ENCODE results near the gene RBM47. TPM values are rescaled to one million over a fixed set of nuclear protein-coding genes. Genes with fewer than 3 reads are reported as not detected.
"Not testable (repeated sequence)": the region's sequence is repeated elsewhere in the genome, so short reads cannot be mapped to it uniquely, and the experiment has no call there.

Gene RBM47
- total RNA-seq, 1 donor from 2014 or later: 37.8 TPM

DNA sequence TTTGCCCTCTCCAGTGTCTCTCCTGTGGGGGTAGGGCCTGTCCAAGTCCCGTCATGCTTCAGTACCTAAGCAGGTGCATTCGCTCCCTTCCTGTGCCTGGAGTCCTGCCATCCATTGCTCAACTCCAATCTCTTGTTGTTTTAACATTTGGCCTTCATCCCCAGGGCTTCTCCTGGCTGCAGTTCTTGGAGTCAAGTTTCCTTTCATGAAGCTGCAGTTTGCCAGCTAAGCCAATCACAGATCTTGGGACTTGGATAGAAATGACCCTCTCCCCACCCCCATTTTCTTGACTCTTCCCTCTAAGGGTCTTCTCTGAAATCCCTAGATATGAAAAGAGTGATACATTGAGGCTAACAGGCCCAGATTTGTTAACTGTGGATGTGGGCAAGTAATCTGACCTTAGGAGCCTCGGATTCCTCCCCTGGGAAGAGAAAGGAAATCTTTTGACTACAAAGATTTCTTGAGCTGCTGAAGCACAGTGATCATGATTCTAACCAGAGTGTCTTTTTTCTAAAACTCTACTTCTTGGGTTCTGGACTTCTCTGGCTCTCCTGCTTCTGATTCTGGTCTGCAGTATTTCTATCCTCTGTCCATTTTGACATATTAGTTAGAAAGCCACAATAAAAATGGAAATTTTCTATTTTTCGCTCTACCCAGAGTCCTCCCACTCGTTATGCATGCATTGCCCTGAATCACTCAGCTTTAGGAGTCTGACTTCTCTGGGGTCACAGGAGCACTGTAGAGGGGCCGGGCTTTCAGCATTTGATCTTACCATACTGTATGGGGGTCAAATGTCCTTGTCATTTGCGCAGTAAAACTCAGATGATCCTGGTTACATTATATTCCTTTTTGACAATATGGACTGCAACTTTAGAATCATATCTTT is 233.5 kb downstream of the RBM47 start:
- TF ChIP-seq, protein P1, sequence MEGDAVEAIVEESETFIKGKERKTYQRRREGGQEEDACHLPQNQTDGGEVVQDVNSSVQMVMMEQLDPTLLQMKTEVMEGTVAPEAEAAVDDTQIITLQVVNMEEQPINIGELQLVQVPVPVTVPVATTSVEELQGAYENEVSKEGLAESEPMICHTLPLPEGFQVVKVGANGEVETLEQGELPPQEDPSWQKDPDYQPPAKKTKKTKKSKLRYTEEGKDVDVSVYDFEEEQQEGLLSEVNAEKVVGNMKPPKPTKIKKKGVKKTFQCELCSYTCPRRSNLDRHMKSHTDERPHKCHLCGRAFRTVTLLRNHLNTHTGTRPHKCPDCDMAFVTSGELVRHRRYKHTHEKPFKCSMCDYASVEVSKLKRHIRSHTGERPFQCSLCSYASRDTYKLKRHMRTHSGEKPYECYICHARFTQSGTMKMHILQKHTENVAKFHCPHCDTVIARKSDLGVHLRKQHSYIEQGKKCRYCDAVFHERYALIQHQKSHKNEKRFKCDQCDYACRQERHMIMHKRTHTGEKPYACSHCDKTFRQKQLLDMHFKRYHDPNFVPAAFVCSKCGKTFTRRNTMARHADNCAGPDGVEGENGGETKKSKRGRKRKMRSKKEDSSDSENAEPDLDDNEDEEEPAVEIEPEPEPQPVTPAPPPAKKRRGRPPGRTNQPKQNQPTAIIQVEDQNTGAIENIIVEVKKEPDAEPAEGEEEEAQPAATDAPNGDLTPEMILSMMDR (IDR thresholded peaks at IDR 0.05; ENCODE audit: unreplicated experiment): no peak
- H3K36me3 Mint-ChIP-seq: no peaks in the 10 kb centered on the region
- H3K4me1 Mint-ChIP-seq: peaks cover 14% of the 10 kb centered on the region
- no peaks in the 10 kb centered on the region for H3K9me3 Mint-ChIP-seq
- DNase-seq (ENCODE audit: low spot score in 2 of 2, unreplicated experiment in 2 of 2): no peak
- no peaks in the 10 kb centered on the region for H3K27me3 Mint-ChIP-seq (ENCODE audit: low read depth)
- peak overlapping the region; percentile 18 for H3K27ac Mint-ChIP-seq
- no peak overlapping the region for H3K4me3 Mint-ChIP-seq

GRCh38 chr4:40395166-40395900 is 234.3 kb downstream of the RBM47 start:
- H3K36me3 Mint-ChIP-seq: no peaks in the 10 kb centered on the region
- peaks cover 15% of the 10 kb centered on the region for H3K4me1 Mint-ChIP-seq
- H3K4me3 Mint-ChIP-seq: no peak overlapping the region
- TF ChIP-seq, protein P1 (IDR thresholded peaks at IDR 0.05; ENCODE audit: unreplicated experiment): no peak
- no peak for DNase-seq (ENCODE audit: low spot score in 2 of 2, unreplicated experiment in 2 of 2)
- H3K27me3 Mint-ChIP-seq (ENCODE audit: low read depth): no peaks in the 10 kb centered on the region
- H3K9me3 Mint-ChIP-seq: no peaks in the 10 kb centered on the region
- no peak overlapping the region for H3K27ac Mint-ChIP-seq

DNA sequence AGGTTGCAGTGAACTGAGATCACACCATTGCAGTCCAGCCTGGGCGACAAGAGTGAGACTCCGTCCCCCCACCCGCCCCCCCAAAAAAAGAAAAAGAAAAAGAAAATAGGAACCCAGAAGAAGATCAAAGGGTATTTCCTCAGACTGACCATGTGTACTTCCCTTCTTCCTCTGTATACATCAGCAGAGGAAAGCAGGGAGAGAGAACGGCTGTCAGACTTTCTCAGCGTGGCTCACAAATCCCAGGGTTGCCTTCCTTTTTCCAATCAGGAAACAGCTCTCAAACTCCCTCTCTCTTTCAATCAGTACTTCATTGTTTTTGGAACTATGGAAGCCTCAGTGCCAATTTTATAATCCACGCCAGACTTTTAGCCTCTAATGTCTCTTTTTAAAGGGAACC is 235.4 kb downstream of the RBM47 start:
- H3K4me1 Mint-ChIP-seq: peaks cover 18% of the 10 kb centered on the region
- TF ChIP-seq, protein P1 (IDR thresholded peaks at IDR 0.05; ENCODE audit: unreplicated experiment): no peak
- H3K4me3 Mint-ChIP-seq: no peak overlapping the region
- DNase-seq (ENCODE audit: low spot score in 2 of 2, unreplicated experiment in 2 of 2): no peak
- no peak overlapping the region for H3K27ac Mint-ChIP-seq
- H3K27me3 Mint-ChIP-seq (ENCODE audit: low read depth): no peaks in the 10 kb centered on the region
- H3K9me3 Mint-ChIP-seq: no peaks in the 10 kb centered on the region
- H3K36me3 Mint-ChIP-seq: no peaks in the 10 kb centered on the region

DNA sequence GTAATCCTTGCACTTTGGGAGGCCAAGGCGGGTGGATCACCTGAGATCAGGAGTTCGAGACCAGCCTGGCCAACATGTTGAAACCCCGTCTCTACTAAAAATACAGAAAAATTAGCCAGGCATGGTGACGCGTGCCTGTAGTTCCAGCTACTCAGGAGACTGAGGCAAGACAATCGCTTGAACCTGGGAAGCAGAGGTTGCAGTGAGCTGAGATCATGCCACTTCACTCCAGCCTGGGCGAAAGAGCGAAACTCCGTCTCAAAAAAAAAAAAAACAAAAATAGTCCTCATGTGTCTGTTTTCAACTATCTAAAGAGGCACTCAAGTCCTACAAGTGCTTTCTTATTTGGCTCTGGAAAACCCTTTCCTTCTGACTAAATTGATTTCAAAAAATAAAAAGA is 237.4 kb downstream of the RBM47 start:
- not testable (repeated sequence) for DNase-seq (ENCODE audit: low spot score in 2 of 2, unreplicated experiment in 2 of 2)

DNA sequence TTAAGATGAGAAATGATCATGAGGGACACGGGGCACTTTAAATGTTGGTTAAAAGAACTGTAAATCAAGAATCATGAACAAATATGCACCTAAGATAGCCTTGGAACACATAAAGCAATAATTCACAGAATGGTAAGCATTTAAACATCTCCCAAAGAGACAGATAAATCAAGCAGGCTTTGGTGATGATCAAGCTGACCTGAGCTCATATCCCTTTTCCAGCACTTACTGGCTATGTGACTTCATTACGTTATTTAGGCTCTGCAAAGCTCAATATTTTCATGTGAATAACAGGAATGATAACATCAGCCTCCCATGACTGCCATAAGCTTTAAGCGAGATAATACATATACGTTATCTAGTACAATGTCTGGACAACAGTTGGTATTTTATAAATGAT is 239.7 kb downstream of the RBM47 start:
- Mint-ChIP-seq H3K4me1 (peaks cover 21% of the 10 kb centered on the region), H3K36me3 (no peaks in the 10 kb centered on the region), H3K9me3 (no peaks in the 10 kb centered on the region), H3K27me3 (ENCODE audit: low read depth) (no peaks in the 10 kb centered on the region), H3K4me3 (no peak overlapping the region), H3K27ac (no peak overlapping the region)
- DNase-seq (ENCODE audit: low spot score in 2 of 2, unreplicated experiment in 2 of 2): no peak
- TF ChIP-seq, protein P1 (IDR thresholded peaks at IDR 0.05; ENCODE audit: unreplicated experiment): no peak

More for the DNA sequence above, 237.4 kb downstream of the RBM47 start:
- not testable (repeated sequence) for H3K36me3 Mint-ChIP-seq; H3K9me3 Mint-ChIP-seq; H3K27ac Mint-ChIP-seq; H3K27me3 Mint-ChIP-seq (ENCODE audit: low read depth); H3K4me3 Mint-ChIP-seq
- H3K4me1 Mint-ChIP-seq: peaks cover 32% of the 10 kb centered on the region

- Mint-ChIP-seq H3K36me3 (no peaks in the 10 kb centered on the region), H3K4me1 (peaks cover 21% of the 10 kb centered on the region), H3K27ac (peak overlapping the region; percentile 66), H3K27me3 (ENCODE audit: low read depth) (no peaks in the 10 kb centered on the region), H3K9me3 (no peaks in the 10 kb centered on the region), H3K4me3 (no peak overlapping the region)
- TF ChIP-seq, protein P1 (IDR thresholded peaks at IDR 0.05; ENCODE audit: unreplicated experiment): no peak
- DNase-seq (ENCODE audit: low spot score in 2 of 2, unreplicated experiment in 2 of 2): peak in 1 of 2 experiments; percentile 44
These were observed 241.4 kb downstream of the RBM47 start for GRCh38 chr4:40388239-40388638.
